ENCODE data around the gene CLIP3. TPM values are rescaled to one million over a fixed set of nuclear protein-coding genes. Genes with fewer than 3 reads are reported as not detected.

The CLIP3 gene
- polyA plus RNA-seq, 1 donor (not counting 4 experiments of a cell fraction or from before 2014, with no cell fraction given): 0.38 TPM

GRCh38 chr19:36081385-36081784 is 48.7 kb upstream of the CLIP3 start:
- H3K9me1 ChIP-seq (ENCODE audit: control insufficient read depth, extremely low read depth, insufficient read depth, low read length): no peaks in the 10 kb centered on the region
- dilution Hi-C loops (cut with MboI; ENCODE audit: extremely low pct_ligation_motif_present, low sequenced_read_pairs): no loop called here
- peaks cover 5 to 24% of the 10 kb centered on the region in 2 experiments for H3K36me3 ChIP-seq (ENCODE audit: control insufficient read depth in 2 of 2, extremely low read depth in 1 of 2, insufficient read depth in 2 of 2, low read length in 2 of 2)

GRCh38 chr19:36079389-36079945 is 46.8 kb upstream of the CLIP3 start:
- Histone ChIP-seq H3K4me3 (ENCODE audit: control insufficient read depth in 2 of 3, extremely low read depth in 1 of 3, insufficient read depth in 2 of 3, low read depth in 1 of 3, low read length in 3 of 3) (no peak overlapping the region), H3K9ac (ENCODE audit: control insufficient read depth, extremely low read depth, insufficient read depth, low read length) (no peak overlapping the region), H4K20me1 (ENCODE audit: control insufficient read depth, extremely low read depth, insufficient read depth, low read length) (no peaks in the 10 kb centered on the region), H3K4me2 (ENCODE audit: control insufficient read depth, extremely low read depth, insufficient read depth, low read depth, low read length) (no peak overlapping the region), H3K9me3 (ENCODE audit: control insufficient read depth, low read depth, low read length) (no peaks in the 10 kb centered on the region), H3K79me2 (ENCODE audit: control insufficient read depth, insufficient read depth, low read length) (no peaks in the 10 kb centered on the region), H3K36me3 (ENCODE audit: control insufficient read depth in 2 of 2, extremely low read depth in 1 of 2, insufficient read depth in 2 of 2, low read length in 2 of 2) (peaks cover 4 to 23% of the 10 kb centered on the region in 2 experiments), H2AFZ (ENCODE audit: control insufficient read depth, low read length) (no peak overlapping the region), H3K9me1 (ENCODE audit: control insufficient read depth, extremely low read depth, insufficient read depth, low read length) (no peaks in the 10 kb centered on the region), H3K4me1 (ENCODE audit: control insufficient read depth, extremely low read depth, insufficient read depth, low read length) (no peaks in the 10 kb centered on the region), H3K27me3 (ENCODE audit: control insufficient read depth, extremely low read depth, insufficient read depth, low read length) (no peaks in the 10 kb centered on the region), H3K27ac (ENCODE audit: control insufficient read depth, insufficient read depth, low read length) (no peak overlapping the region)
- no peak for FAIRE-seq
- DNase-seq (ENCODE audit: low read depth, low spot score): no peak
- TF ChIP-seq CTCF (optimal IDR thresholded peaks at IDR 0.05 in 1 of 3, IDR thresholded peaks at IDR 0.05 in 1 of 3, conservative IDR thresholded peaks at IDR 0.05 in 1 of 3; ENCODE audit: extremely low read depth in 1 of 3, insufficient read depth in 2 of 3, low read length in 3 of 3) (no peak), EZH2 (IDR thresholded peaks at IDR 0.05; ENCODE audit: low read length) (no peak)
- dilution Hi-C loops (cut with MboI; ENCODE audit: extremely low pct_ligation_motif_present, low sequenced_read_pairs): no loop called here

More at GRCh38 chr19:36081385-36081784, 48.7 kb upstream of the CLIP3 start:
- TF ChIP-seq EZH2 (IDR thresholded peaks at IDR 0.05; ENCODE audit: low read length): no peak
- TF ChIP-seq CTCF (optimal IDR thresholded peaks at IDR 0.05 in 1 of 3, IDR thresholded peaks at IDR 0.05 in 1 of 3, conservative IDR thresholded peaks at IDR 0.05 in 1 of 3; ENCODE audit: extremely low read depth in 1 of 3, insufficient read depth in 2 of 3, low read length in 3 of 3): no peak
- DNase-seq (ENCODE audit: low read depth, low spot score) (no peak), FAIRE-seq (no peak)
- no peaks in the 10 kb centered on the region for H3K4me1 ChIP-seq (ENCODE audit: control insufficient read depth, extremely low read depth, insufficient read depth, low read length)
- no peak overlapping the region for H3K9ac ChIP-seq (ENCODE audit: control insufficient read depth, extremely low read depth, insufficient read depth, low read length)
- no peaks in the 10 kb centered on the region for H3K9me3 ChIP-seq (ENCODE audit: control insufficient read depth, low read depth, low read length)
- no peak overlapping the region for H2AFZ ChIP-seq (ENCODE audit: control insufficient read depth, low read length)
- H3K27me3 ChIP-seq (ENCODE audit: control insufficient read depth, extremely low read depth, insufficient read depth, low read length): no peaks in the 10 kb centered on the region
- no peak overlapping the region for H3K27ac ChIP-seq (ENCODE audit: control insufficient read depth, insufficient read depth, low read length)
- H3K4me3 ChIP-seq (ENCODE audit: control insufficient read depth in 2 of 3, extremely low read depth in 1 of 3, insufficient read depth in 2 of 3, low read depth in 1 of 3, low read length in 3 of 3): no peak overlapping the region
- H3K79me2 ChIP-seq (ENCODE audit: control insufficient read depth, insufficient read depth, low read length): no peaks in the 10 kb centered on the region
- no peak overlapping the region for H3K4me2 ChIP-seq (ENCODE audit: control insufficient read depth, extremely low read depth, insufficient read depth, low read depth, low read length)
- no peaks in the 10 kb centered on the region for H4K20me1 ChIP-seq (ENCODE audit: control insufficient read depth, extremely low read depth, insufficient read depth, low read length)

Data from keratinocyte (primary cell).